IMR-90 (cell line): Measurements from ENCODE around the gene VPS35L. TPM values are rescaled to one million over a fixed set of nuclear protein-coding genes. Genes with fewer than 3 reads are reported as not detected.

Source experiments
- ATAC-seq: fragments of 200-7000 bp; cut with Tn5 transposase; 2 replicates; pipeline ENCODE4 v1.9.1; 2020; ENCODE audit warnings: low read depth, mild to moderate bottlenecking, moderate library complexity
- BruUV-seq: library from RNA; stranded (reverse); fragments of 400-500 nt; replicated peaks from 2 replicates; lab custom pipeline; 2021; lab: Mats Ljungman, UMichigan
- CTCF ChIA-PET: fragments of 300-600 bp; formaldehyde crosslinking; extraction: SDS; loops from one replicate; lab custom pipeline; 2021; ENCODE audit warnings: antibody characterized with exemption; lab: Yijun Ruan, JAX
- POLR2A ChIA-PET: fragments of 300-600 bp; sonication (Branson Sonifier 250); formaldehyde crosslinking; loops from one replicate; lab custom pipeline; 2022; ENCODE audit warnings: antibody characterized with exemption; ENCODE audit not compliant: unreplicated experiment; lab: Charles Lee
- DNase-seq: peaks from one replicate; pipeline ENCODE4 v3.0.0; 2013
- H2AFZ ChIP-seq: replicated peaks from 2 replicates; pipeline ENCODE3; 2013; ENCODE audit warnings: low read length, mild to moderate bottlenecking; ENCODE audit not compliant: poor library complexity
- H2AK5ac ChIP-seq: 2 replicates; pipeline ENCODE4 v1.6.1; 2013; ENCODE audit warnings: low read depth, low read length, inconsistent platforms
- H2AK9ac ChIP-seq: replicated peaks from 2 replicates; pipeline ENCODE3; 2013; ENCODE audit warnings: mild to moderate bottlenecking, low read depth, low read length, moderate library complexity; ENCODE audit not compliant: poor library complexity
- H2BK120ac ChIP-seq: 2 replicates; pipeline ENCODE4 v1.6.1; 2013; ENCODE audit warnings: low read depth, low read length, inconsistent platforms
- H2BK15ac ChIP-seq: 3 replicates; pipeline ENCODE4 v1.6.1; 2013; ENCODE audit warnings: low read depth, low read length, inconsistent platforms
- H2BK20ac ChIP-seq: 2 replicates; pipeline ENCODE4 v1.6.1; 2013; ENCODE audit warnings: low read depth, mild to moderate bottlenecking, inconsistent platforms, low read length, moderate library complexity
- H2BK5ac ChIP-seq: 2 replicates; pipeline ENCODE4 v1.6.1; 2013; ENCODE audit warnings: mild to moderate bottlenecking, low read depth, low read length, inconsistent platforms; ENCODE audit not compliant: poor library complexity, severe bottlenecking
- H3K14ac ChIP-seq: replicated peaks from 2 replicates; pipeline ENCODE4 v1.6.1; 2013; ENCODE audit warnings: low read depth, low read length, inconsistent platforms
- H3K18ac ChIP-seq: 2 replicates; pipeline ENCODE4 v1.6.1; 2013; ENCODE audit warnings: low read depth, low read length, control low read depth
- H3K23ac ChIP-seq: 2 replicates; pipeline ENCODE4 v1.6.1; 2013; ENCODE audit warnings: low read depth, low read length, inconsistent platforms
- H3K27ac ChIP-seq: 2 replicates; pipeline ENCODE4 v1.5.1; 2013; ENCODE audit warnings: mild to moderate bottlenecking, control low read depth, low read length; ENCODE audit not compliant: insufficient read depth
- H3K27me3 ChIP-seq: 2 replicates; pipeline ENCODE4 v1.6.1; 2013; ENCODE audit warnings: low read length; ENCODE audit not compliant: control insufficient read depth, insufficient read depth
- H3K36me3 ChIP-seq: 2 replicates; pipeline ENCODE4 v1.6.1; 2013; ENCODE audit warnings: low read length, mixed read lengths; ENCODE audit not compliant: control insufficient read depth, insufficient read depth
- H3K4ac ChIP-seq: 2 replicates; pipeline ENCODE4 v1.6.1; 2013; ENCODE audit warnings: low read depth, low read length, inconsistent platforms
- H3K4me1 ChIP-seq: 2 replicates; pipeline ENCODE4 v1.6.1; 2013; ENCODE audit warnings: low read length, mixed read lengths; ENCODE audit not compliant: control insufficient read depth, insufficient read depth
- H3K4me2 ChIP-seq: 2 replicates; pipeline ENCODE4 v1.6.1; 2013; ENCODE audit warnings: low read depth, mild to moderate bottlenecking, control low read depth, low read length, moderate library complexity
- H3K4me3 ChIP-seq: 2 replicates; pipeline ENCODE4 v1.5.1; 2013; ENCODE audit warnings: low read depth, mild to moderate bottlenecking, control low read depth, low read length, moderate library complexity; ENCODE audit not compliant: insufficient read depth
- H3K56ac ChIP-seq: 2 replicates; pipeline ENCODE4 v1.6.1; 2013; ENCODE audit warnings: low read length, inconsistent platforms; ENCODE audit not compliant: insufficient read depth; ENCODE audit errors: extremely low read depth
- H3K79me1 ChIP-seq, 2 experiments: 2 replicates each; pipeline ENCODE4 v1.6.1; 2013; ENCODE audit warnings: low read length in 2 of 2, inconsistent platforms in 1 of 2, low read depth in 1 of 2
- H3K9ac ChIP-seq: 2 replicates; pipeline ENCODE4 v1.6.1; 2013; ENCODE audit warnings: low read depth, low read length, control low read depth
- H3K9me1 ChIP-seq: 2 replicates; pipeline ENCODE4 v1.6.1; 2013; ENCODE audit warnings: low read length, inconsistent platforms; ENCODE audit not compliant: insufficient read depth
- H3K9me3 ChIP-seq: 2 replicates; pipeline ENCODE4 v1.6.1; 2013; ENCODE audit warnings: low read length; ENCODE audit not compliant: control insufficient read depth, insufficient read depth
- H4K20me1 ChIP-seq: 2 replicates; pipeline ENCODE4 v1.6.1; 2013; ENCODE audit warnings: low read length, inconsistent platforms; ENCODE audit not compliant: insufficient read depth
- H4K5ac ChIP-seq: 2 replicates; pipeline ENCODE4 v1.6.1; 2013; ENCODE audit warnings: mild to moderate bottlenecking, low read depth, low read length, control low read depth
- H4K8ac ChIP-seq, 2 experiments: 2 replicates each; pipeline ENCODE4 v1.6.1; 2013; ENCODE audit warnings: low read depth in 2 of 2, low read length in 2 of 2, control low read depth in 1 of 2, inconsistent platforms in 1 of 2
- H4K91ac ChIP-seq: 2 replicates; pipeline ENCODE4 v1.6.1; 2013; ENCODE audit warnings: low read depth, low read length, inconsistent platforms; ENCODE audit not compliant: insufficient read depth
- MAFK ChIP-seq: IDR thresholded peaks from 2 replicates; pipeline ENCODE4 v1.6.1; 2012; ENCODE audit warnings: low read depth, low read length, improper control_type of control experiment
- RFX5 ChIP-seq: IDR thresholded peaks from 2 replicates; pipeline ENCODE4 v1.8.0; 2012; ENCODE audit warnings: low read depth, mild to moderate bottlenecking, low read length, moderate library complexity
- WGBS, 2 experiments: methylation state at CpG; one replicate each; pipeline versions ENCODE4 v1.1.5 to v1.1.7; 2013; ENCODE audit warnings: missing lambda C conversion rate in 2 of 2; ENCODE audit not compliant: insufficient read length in 1 of 2; ENCODE audit errors: extremely low coverage in 2 of 2; 5-methylcytosine and 5-hydroxymethylcytosine counted together
- dilution Hi-C: fragments of 300-500 bp; cut with HindIII; formaldehyde crosslinking; loops from one replicate; pipeline ENCODE4 v1.14.3; 2018; ENCODE audit warnings: low sequenced_read_pairs; ENCODE audit not compliant: unreplicated experiment
- in situ Hi-C: fragments of 300-500 bp; cut with MboI; formaldehyde crosslinking; loops from 3 replicates; pipeline ENCODE4 v1.14.3; 2019; ENCODE audit warnings: low sequenced_read_pairs, inconsistent platforms, mixed read lengths
- intact Hi-C: fragments of 100-400 bp; cut with micrococcal nuclease; formaldehyde crosslinking; loops from 2 replicates; pipeline ENCODE4 v1.10.0; 2022
- polyA plus RNA-seq, 3 experiments: library from polyadenylated mRNA; depleted of rRNA; stranded (reverse); fragments of >200 nt; gene quantifications; 2 replicates each; pipeline ENCODE4 v1.2.3, GENCODE V29; 2012; ENCODE audit warnings: low replicate concordance in 1 of 3
- total RNA-seq: library from RNA; depleted of rRNA; stranded (reverse); fragments of >200 nt; gene quantifications from 2 replicates; pipeline ENCODE4 v1.2.3, GENCODE V29; 2012

VPS35L gene
- total and polyA plus RNA-seq, 2 of the 4 experiments (the other 2 are of a cell fraction): 28.0 to 40.1 TPM

GRCh38 chr16:19666477-19666876 lies 111.0 kb downstream of the VPS35L start:
- in situ Hi-C loops: no loop called here
- no CpG with 5 or more reads among the region's 3 CpGs for WGBS, 2 experiments

More at GRCh38 chr16:19666477-19666876, 111.0 kb downstream of the VPS35L start:
- no peaks in the 10 kb centered on the region for H3K9me1 ChIP-seq
- H3K27me3 ChIP-seq: no peaks in the 10 kb centered on the region
- no peak overlapping the region for H2BK20ac ChIP-seq
- no peak overlapping the region for H4K8ac ChIP-seq
- CTCF ChIA-PET: no interaction called here
- no peak overlapping the region for H2AFZ ChIP-seq
- no peak overlapping the region for H3K27ac ChIP-seq
- no peaks in the 10 kb centered on the region for H3K9me3 ChIP-seq
- TF ChIP-seq RFX5 (no peak), MAFK (no peak)
- dilution Hi-C loops (no loop called here), intact Hi-C loops (no loop called here)
- H2BK15ac ChIP-seq: no peak overlapping the region
- no peak overlapping the region for H2BK120ac ChIP-seq
- peaks cover 10% of the 10 kb centered on the region for H3K36me3 ChIP-seq
- no peak overlapping the region for H3K14ac ChIP-seq
- no peak overlapping the region for H3K23ac ChIP-seq
- H3K9ac ChIP-seq: no peak overlapping the region
- H4K20me1 ChIP-seq: no peaks in the 10 kb centered on the region
- H2BK5ac ChIP-seq: no peak overlapping the region
- no peaks in the 10 kb centered on the region for H3K4me1 ChIP-seq
- H3K4ac ChIP-seq: no peak overlapping the region
- H3K18ac ChIP-seq: no peak overlapping the region
- no peak for ATAC-seq
- BruUV-seq: no TSS peak
- H2AK9ac ChIP-seq: no peak overlapping the region
- no peak overlapping the region for H3K4me3 ChIP-seq
- H3K56ac ChIP-seq: no peak overlapping the region
- POLR2A ChIA-PET: no interaction called here
- no peak overlapping the region for H4K91ac ChIP-seq
- H4K5ac ChIP-seq: no peak overlapping the region
- no peaks in the 10 kb centered on the region for H3K79me1 ChIP-seq
- H3K4me2 ChIP-seq: no peak overlapping the region
- no peak for DNase-seq
- no peak overlapping the region for H2AK5ac ChIP-seq
